H1 (cell line): ENCODE measurements around the gene XYLB. TPM values are rescaled to one million over a fixed set of nuclear protein-coding genes. Genes with fewer than 3 reads are reported as not detected.

Experiments
- ASH2L ChIP-seq: fragments of 200-600, 300-600 bp; sonication (generic); IDR thresholded peaks from one replicate; pipeline ENCODE4 v1.7.1; 2017; ENCODE audit warnings: low read length
- BCL11A ChIP-seq, 2 experiments: IDR thresholded peaks; one replicate each; pipeline ENCODE4 v1.6.1; 2011; ENCODE audit warnings: low read depth in 2 of 2, low read length in 2 of 2, mild to moderate bottlenecking in 2 of 2
- BRCA1 ChIP-seq: IDR thresholded peaks from 2 replicates; pipeline ENCODE4 v1.6.1; 2012; ENCODE audit warnings: low read depth, low read length, improper control_type of control experiment
- CBX8 ChIP-seq: fragments of 300-800, 300-1000 bp; sonication (generic); IDR thresholded peaks from 2 replicates; pipeline ENCODE4 v1.7.1; 2016; ENCODE audit warnings: low read depth, low read length, borderline replicate concordance
- CHD2 ChIP-seq: IDR thresholded peaks from 2 replicates; pipeline ENCODE4 v1.6.1; 2012; ENCODE audit warnings: low read length, improper control_type of control experiment
- HDAC2 ChIP-seq, 2 experiments: fragments of 300-600 bp in 1 of 2; sonication (generic) in 1 of 2; IDR thresholded peaks; 2 replicates each; pipeline ENCODE4 v1.6.1; 2011 to 2012; ENCODE audit warnings: low read depth in 2 of 2, low read length in 2 of 2, mild to moderate bottlenecking in 2 of 2, moderate library complexity in 2 of 2, borderline replicate concordance in 1 of 2, inconsistent platforms in 1 of 2
- NRF1 ChIP-seq: IDR thresholded peaks from 2 replicates; pipeline ENCODE4 v1.6.1; 2011; ENCODE audit warnings: mild to moderate bottlenecking, low read depth, low read length, improper control_type of control experiment
- POLR2A ChIP-seq, 2 experiments: IDR thresholded peaks; 1 replicate in 1 of 2; 2 replicates in 1 of 2; pipeline ENCODE4 v1.6.1; 2011; ENCODE audit warnings: low read depth in 2 of 2, low read length in 2 of 2, mild to moderate bottlenecking in 2 of 2; ENCODE audit errors: control extremely low read depth in 1 of 2
- POLR2AphosphoS5 ChIP-seq: IDR thresholded peaks from 2 replicates; pipeline ENCODE4 v1.6.1; 2011; ENCODE audit warnings: low read depth, low read length
- RFX5 ChIP-seq: IDR thresholded peaks from 2 replicates; pipeline ENCODE4 v1.6.1; 2011; ENCODE audit warnings: low read depth, low read length, improper control_type of control experiment, borderline replicate concordance
- SAP30 ChIP-seq: fragments of 300-600 bp; sonication (generic); IDR thresholded peaks from 2 replicates; pipeline ENCODE4 v1.7.1; 2012; ENCODE audit warnings: low read length, moderate library complexity, mild to moderate bottlenecking, inconsistent platforms; ENCODE audit not compliant: insufficient read depth, insufficient replicate concordance
- TBP ChIP-seq: IDR thresholded peaks from 2 replicates; pipeline ENCODE4 v1.6.1; 2011; ENCODE audit warnings: low read depth, low read length, improper control_type of control experiment
- polyA plus RNA-seq, 7 experiments: library from polyadenylated mRNA; depleted of rRNA in 3 of 7; stranded (reverse) in 5 of 7; unstranded in 2 of 7; fragments of >200 nt in 5 of 7; fragments of 200-250 nt in 2 of 7; gene quantifications; 1 replicate in 5 of 7; 2 replicates in 1 of 7; 4 replicates in 1 of 7; pipeline versions ENCODE4 v1.2.1 to v1.2.3, GENCODE V29; 2011 to 2013; ENCODE audit warnings: missing spikeins in 2 of 7, mixed read lengths in 2 of 7
- total RNA-seq: library from RNA; stranded (reverse); fragmentation: NEBNext Ultra II Directional; extraction: Animal tissue kit (Norgen Biotek cat#: 25700); gene quantifications from 2 replicates; pipeline ENCODE4 v1.2.1, GENCODE V29; 2021
- TF ChIP-seq, protein P1 (sequence below): IDR thresholded peaks from 2 replicates; pipeline ENCODE4 v1.6.1; 2011; ENCODE audit warnings: low read length, improper control_type of control experiment

XYLB gene
- total and polyA plus RNA-seq, 2 of the 8 experiments (the other 6 are each of a cell fraction or from before 2014, with no cell fraction given): 1.7 to 5.5 TPM

DNA sequence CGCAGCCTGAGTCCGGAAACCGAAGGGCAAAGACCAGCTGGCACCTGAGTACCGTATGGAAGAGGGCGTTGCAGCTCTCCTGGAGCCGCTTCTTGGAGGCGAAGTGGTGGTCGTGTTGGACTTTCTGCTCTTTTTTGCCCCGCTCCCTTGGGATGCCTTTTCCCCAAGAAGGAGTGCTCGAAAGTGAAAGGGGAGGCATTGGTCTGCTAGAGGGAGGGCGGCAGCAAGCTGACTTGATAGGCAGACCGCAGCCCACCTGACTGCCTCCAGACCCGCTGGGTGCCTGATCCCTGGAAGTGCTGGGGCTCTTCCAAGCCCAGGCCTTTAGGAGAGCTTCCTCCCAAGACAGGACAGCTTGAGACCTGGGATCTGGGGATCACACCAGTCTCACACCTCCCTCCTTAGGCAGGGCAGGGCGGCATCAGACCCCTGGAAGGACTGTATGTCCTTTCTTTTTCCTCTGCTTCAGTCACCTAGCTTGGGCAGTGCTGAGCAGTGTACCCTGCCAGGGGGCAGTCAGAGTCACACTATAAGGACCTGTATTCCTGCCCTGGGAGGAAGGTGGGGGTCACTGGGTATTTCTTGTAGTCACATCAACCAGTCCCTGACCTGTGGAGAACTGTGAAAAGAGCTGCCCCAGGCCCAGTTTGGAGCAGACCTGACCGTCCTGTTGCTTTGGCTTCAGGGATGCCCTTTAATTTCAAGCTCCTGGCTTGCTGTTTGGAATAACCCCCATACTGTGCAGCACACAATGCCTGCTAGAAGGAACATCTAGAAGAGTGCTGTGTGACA, 109.2 kb downstream of the XYLB start (continued):
- TF ChIP-seq, protein P1, sequence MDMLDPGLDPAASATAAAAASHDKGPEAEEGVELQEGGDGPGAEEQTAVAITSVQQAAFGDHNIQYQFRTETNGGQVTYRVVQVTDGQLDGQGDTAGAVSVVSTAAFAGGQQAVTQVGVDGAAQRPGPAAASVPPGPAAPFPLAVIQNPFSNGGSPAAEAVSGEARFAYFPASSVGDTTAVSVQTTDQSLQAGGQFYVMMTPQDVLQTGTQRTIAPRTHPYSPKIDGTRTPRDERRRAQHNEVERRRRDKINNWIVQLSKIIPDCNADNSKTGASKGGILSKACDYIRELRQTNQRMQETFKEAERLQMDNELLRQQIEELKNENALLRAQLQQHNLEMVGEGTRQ: peak; percentile 69
- TF ChIP-seq NRF1 (no peak), ASH2L (peak; percentile 46), POLR2AphosphoS5 (no peak), RFX5 (no peak), TBP (no peak), HDAC2 (IDR thresholded peaks at IDR 0.05; ENCODE audit: borderline replicate concordance in 1 of 2, low read depth in 2 of 2, low read length in 2 of 2) (0 out of 4 replicates have a peak, but pooled peaks of 1 of the 2 experiments have one; percentile 10), BCL11A (IDR thresholded peaks at IDR 0.05; ENCODE audit: low read depth in 2 of 2, low read length in 2 of 2) (no peak), BRCA1 (no peak), CHD2 (no peak), CBX8 (no peak), POLR2A (IDR thresholded peaks at IDR 0.05; ENCODE audit: control extremely low read depth in 1 of 2, low read depth in 2 of 2, low read length in 2 of 2) (no peak; a peak in 1 of 3 replicates), SAP30 (peak; percentile 20)
